GM12878 (cell line): ENCODE results near the gene ANKRD16. TPM values are rescaled to one million over a fixed set of nuclear protein-coding genes. Genes with fewer than 3 reads are reported as not detected.

ENCODE experiments used
- ATAC-seq: fragments of 200-7000 bp; cut with Tn5 transposase; 3 replicates; pipeline ENCODE4 v1.9.1; 2020; ENCODE audit warnings: mild to moderate bottlenecking, moderate library complexity
- BruUV-seq: library from RNA; stranded (reverse); fragments of 400-500 nt; replicated peaks from 2 replicates; lab custom pipeline; 2021; lab: Mats Ljungman, UMichigan
- CTCF ChIA-PET: fragments of 300-600 bp; sonication (Branson Sonifier 250); formaldehyde crosslinking; extraction: SDS; loops from one replicate; lab custom pipeline; 2021; ENCODE audit warnings: inconsistent platforms; lab: Yijun Ruan, JAX
- POLR2A ChIA-PET: fragments of 350-600 bp; formaldehyde crosslinking; extraction: SDS; loops from one replicate; lab custom pipeline; 2021; ENCODE audit warnings: inconsistent platforms; lab: Charles Lee
- RAD21 ChIA-PET: fragments of 300-600 bp; sonication (Branson Sonifier 250); formaldehyde crosslinking; loops from one replicate; lab custom pipeline; 2023; ENCODE audit warnings: antibody characterized with exemption; ENCODE audit not compliant: unreplicated experiment; lab: Charles Lee
- SMC1A ChIA-PET: fragments of 300-600 bp; sonication (Branson Sonifier 250); formaldehyde crosslinking; loops from one replicate; lab custom pipeline; 2023; ENCODE audit not compliant: unreplicated experiment, uncharacterized antibody; lab: Charles Lee
- DNase-seq: peaks from one replicate; pipeline ENCODE4 v3.0.0-alpha.2; 2011; ENCODE audit warnings: low read depth, low spot score
- FAIRE-seq: peaks from 3 replicates; lab custom pipeline; 2011; peaks lifted over from hg19 to GRCh38; lab: Jason Lieb, UNC
- H2AFZ ChIP-seq: 2 replicates; pipeline ENCODE4 v1.6.0; 2011; ENCODE audit warnings: low read depth, low read length, control low read depth; ENCODE audit not compliant: control insufficient read depth
- H3K27ac ChIP-seq: 2 replicates; pipeline ENCODE4 v1.5.1; 2011; ENCODE audit warnings: control low read depth; ENCODE audit not compliant: control insufficient read depth, insufficient read depth
- H3K27me3 ChIP-seq, 2 experiments: replicated peaks in 1 of 2; 2 replicates each; pipeline versions ENCODE4 v1.6.0 to v1.6.1; 2011; ENCODE audit warnings: low read length in 1 of 2; ENCODE audit not compliant: control insufficient read depth in 2 of 2, insufficient read depth in 2 of 2
- H3K36me3 ChIP-seq, 2 experiments: 2 replicates each; pipeline ENCODE4 v1.5.1; 2011; ENCODE audit warnings: low read length in 1 of 2; ENCODE audit not compliant: control insufficient read depth in 2 of 2, insufficient read depth in 2 of 2
- H3K4me1 ChIP-seq: 2 replicates; pipeline ENCODE4 v1.6.1; 2011; ENCODE audit warnings: mild to moderate bottlenecking, low read length, moderate library complexity, mixed read lengths; ENCODE audit not compliant: control insufficient read depth, insufficient read depth
- H3K4me2 ChIP-seq: 2 replicates; pipeline ENCODE4 v1.6.0; 2011; ENCODE audit warnings: control low read depth; ENCODE audit not compliant: control insufficient read depth, insufficient read depth
- H3K4me3 ChIP-seq: fragments of 200-600 bp; sonication (generic); 2 replicates; pipeline ENCODE4 v1.5.1; 2016
- H3K79me2 ChIP-seq: 2 replicates; pipeline ENCODE4 v1.6.0; 2011; ENCODE audit warnings: low read length; ENCODE audit not compliant: control insufficient read depth, insufficient read depth
- H3K9ac ChIP-seq: 2 replicates; pipeline ENCODE4 v1.8.0; 2011; ENCODE audit warnings: low read length, control low read depth, mixed read lengths; ENCODE audit not compliant: control insufficient read depth, insufficient read depth
- H3K9me3 ChIP-seq: replicated peaks from 3 replicates; pipeline ENCODE4 v1.5.1; 2011; ENCODE audit warnings: mild to moderate bottlenecking, low read length; ENCODE audit not compliant: control insufficient read depth, insufficient read depth
- H4K20me1 ChIP-seq: 2 replicates; pipeline ENCODE4 v1.6.0; 2011; ENCODE audit not compliant: control insufficient read depth, insufficient read depth
- CEBPB ChIP-seq, 2 experiments: fragments of 150-350 bp in 1 of 2; IDR thresholded peaks; 2 replicates each; pipeline ENCODE4 v1.6.1; 2012 to 2014; ENCODE audit warnings: low read depth in 2 of 2, low read length in 2 of 2, borderline replicate concordance in 1 of 2, inconsistent platforms in 1 of 2
- CHD1 ChIP-seq: IDR thresholded peaks from 2 replicates; pipeline ENCODE4 v1.6.1; 2012; ENCODE audit warnings: low read depth, low read length, improper control_type of control experiment
- CREB1 ChIP-seq: IDR thresholded peaks from 2 replicates; pipeline ENCODE4 v1.6.1; 2012; ENCODE audit warnings: low read depth, mild to moderate bottlenecking, inconsistent platforms
- GATAD2B ChIP-seq: fragments of 450-650 bp; conservative IDR thresholded peaks from 2 replicates; pipeline ENCODE4 v1.6.1; 2017; ENCODE audit warnings: low read depth, mild to moderate bottlenecking, moderate library complexity
- KAT2A ChIP-seq: conservative IDR thresholded peaks from 2 replicates; pipeline ENCODE4 v1.6.1; 2011; ENCODE audit warnings: low read depth, low read length; ENCODE audit not compliant: control insufficient read depth
- KLF5 ChIP-seq: fragments of 450-650 bp; IDR thresholded peaks from 2 replicates; pipeline ENCODE4 v1.6.1; 2014; ENCODE audit warnings: mild to moderate bottlenecking; ENCODE audit not compliant: partially characterized antibody
- MEF2B ChIP-seq: fragments of 450-650 bp; IDR thresholded peaks from 2 replicates; pipeline ENCODE4 v1.6.1; 2018; ENCODE audit warnings: mild to moderate bottlenecking, moderate library complexity; ENCODE audit not compliant: partially characterized antibody, poor library complexity, severe bottlenecking
- PAX5 ChIP-seq: IDR thresholded peaks from 2 replicates; pipeline ENCODE4 v1.6.1; 2011; ENCODE audit warnings: low read depth, low read length, borderline replicate concordance
- POLR2A ChIP-seq: IDR thresholded peaks from 2 replicates; pipeline ENCODE4 v1.6.1; 2011; ENCODE audit warnings: low read depth, mild to moderate bottlenecking, low read length
- RAD51 ChIP-seq: fragments of 450-650 bp; IDR thresholded peaks from 2 replicates; pipeline ENCODE4 v1.6.1; 2016; ENCODE audit warnings: moderate library complexity, mild to moderate bottlenecking, inconsistent platforms
- RB1 ChIP-seq: fragments of 450-650 bp; formaldehyde crosslinking; IDR thresholded peaks from 2 replicates; pipeline ENCODE4 v1.6.1; 2017; ENCODE audit warnings: mild to moderate bottlenecking, borderline replicate concordance
- SREBF2 ChIP-seq: IDR thresholded peaks from 2 replicates; pipeline ENCODE4 v1.6.1; 2012; ENCODE audit warnings: mild to moderate bottlenecking, low read length
- SRF ChIP-seq, 2 experiments: IDR thresholded peaks; 2 replicates each; pipeline ENCODE4 v1.6.1; 2011; ENCODE audit warnings: low read depth in 2 of 2, low read length in 2 of 2, mild to moderate bottlenecking in 1 of 2, moderate library complexity in 1 of 2
- SUZ12 ChIP-seq: fragments of 200-600 bp; sonication (generic); IDR thresholded peaks from one replicate; pipeline ENCODE4 v1.6.1; 2018; ENCODE audit warnings: antibody characterized with exemption, mild to moderate bottlenecking; ENCODE audit not compliant: unreplicated experiment
- WRNIP1 ChIP-seq: IDR thresholded peaks from 2 replicates; pipeline ENCODE4 v1.6.1; 2011; ENCODE audit warnings: low read depth, low read length, improper control_type of control experiment, borderline replicate concordance
- ZNF384 ChIP-seq: IDR thresholded peaks from 2 replicates; pipeline ENCODE4 v1.6.1; 2012; ENCODE audit warnings: low read depth, mild to moderate bottlenecking, low read length, improper control_type of control experiment, borderline replicate concordance
- WGBS: methylation state at CpG from one replicate; pipeline ENCODE4 v1.1.6; 2016; ENCODE audit warnings: low lambda C conversion rate; ENCODE audit not compliant: insufficient replicate concordance, insufficient coverage; ENCODE audit errors: missing lambda C conversion rate; 5-methylcytosine and 5-hydroxymethylcytosine counted together
- in situ Hi-C: fragments of 300-500 bp; cut with MboI; formaldehyde crosslinking; loops from 9 replicates; pipeline ENCODE4 v1.14.3; 2018; ENCODE audit warnings: mixed read lengths
- intact Hi-C: fragments of 100-400 bp; cut with micrococcal nuclease; formaldehyde crosslinking; loops from one replicate; pipeline ENCODE4 v1.14.2; 2022; ENCODE audit not compliant: unreplicated experiment
- polyA plus RNA-seq, 11 experiments: library from polyadenylated mRNA; depleted of rRNA in 4 of 11; unstranded in 6 of 11; stranded (reverse) in 5 of 11; fragments of >200 nt; fragmentation: Nextera tagmentation in 4 of 11; fragmentation: Illumina TruSeq in 1 of 11; extraction: Ambion mirVana in 4 of 11; extraction: Trizol in 1 of 11; gene quantifications; 1 replicate in 1 of 11; 2 replicates in 10 of 11; pipeline versions ENCODE4 v1.2.1 to v1.2.3, GENCODE V29; 2011 to 2016; ENCODE audit warnings: inconsistent platforms in 2 of 11, missing spikeins in 2 of 11, low read depth in 1 of 11
- total RNA-seq, 4 experiments: library from RNA; depleted of rRNA in 3 of 4; stranded (reverse); fragments of >200 nt in 3 of 4; fragmentation: Illumina TruSeq in 1 of 4; extraction: Trizol in 1 of 4; gene quantifications; 2 replicates each; pipeline versions ENCODE4 v1.2.1 to v1.2.3, GENCODE V29; 2013 to 2021

The ANKRD16 gene
- total and polyA plus RNA-seq, 10 of the 15 experiments (the other 5 are each of a cell fraction or from before 2014, with no cell fraction given) = 0.57 to 13.6 (median 4.4) TPM

- DNase-seq = no peak
- 94% methylated on average over 5 of the region's 8 CpGs for WGBS
- TF ChIP-seq KAT2A (no peak), CHD1 (no peak), PAX5 (no peak), MEF2B (no peak), RB1 (no peak), SRF (IDR thresholded peaks at IDR 0.05; ENCODE audit: low read depth in 2 of 2, low read length in 2 of 2) (no peak), WRNIP1 (no peak), ZNF384 (no peak), CREB1 (no peak), GATAD2B (no peak), CEBPB (IDR thresholded peaks at IDR 0.05; ENCODE audit: borderline replicate concordance in 1 of 2, low read depth in 2 of 2, low read length in 2 of 2) (no peak), SREBF2 (no peak), RAD51 (no peak), POLR2A (no peak), SUZ12 (no peak), KLF5 (no peak)
- Histone ChIP-seq H3K4me2 (peak overlapping the region; percentile 92), H3K4me1 (peaks cover 12% of the 10 kb centered on the region), H3K79me2 (peaks cover 37% of the 10 kb centered on the region), H2AFZ (no peak overlapping the region), H3K9me3 (no peaks in the 10 kb centered on the region), H4K20me1 (no peaks in the 10 kb centered on the region), H3K27me3 (no peaks in the 10 kb centered on the region), H3K9ac (no peak overlapping the region), H3K27ac (no peak overlapping the region), H3K4me3 (peak overlapping the region; percentile 96), H3K36me3 (peaks cover 0 to 11% of the 10 kb centered on the region in 2 experiments; a peak in 2 of 4 replicates)
- BruUV-seq = no TSS peak
- ChIA-PET CTCF (interaction anchor here (1.0 to 4.9 kb wide), 4 partner anchors 14 to 89 kb away, joined by 3 to 24 read pairs (median 4); no protein-coding TSS in a partner anchor), SMC1A (interaction anchor here (0.8 to 3.6 kb wide), 13 partner anchors 14 to 93 kb away, joined by 3 to 24 read pairs (median 5); no protein-coding TSS in a partner anchor), POLR2A (interaction anchor here (0.6 to 3.1 kb wide), 7 partner anchors 16 to 195 kb away, joined by 3 to 25 read pairs (median 5); partner anchors contain the start of gene GDI2), RAD21 (interaction anchor here (0.5 to 5.6 kb wide), 10 partner anchors 13 to 125 kb away, joined by 3 to 28 read pairs (median 4); partner anchors contain the start of gene GDI2)
- in situ Hi-C loops (no loop called here), intact Hi-C loops (no loop called here)
- no peak for FAIRE-seq
- ATAC-seq = no peak
Observed at GRCh38 chr10:5887641-5888040, 2.1 kb downstream of the ANKRD16 start.
